GM12891 (cell line): ENCODE data around the gene RFNG.

ENCODE experiments used
- POLR2A ChIP-seq: IDR thresholded peaks from 2 replicates; pipeline ENCODE4 v1.6.1; 2011; ENCODE audit warnings: low read depth, low read length, control low read depth
- POLR2AphosphoS5 ChIP-seq: IDR thresholded peaks from 2 replicates; pipeline ENCODE4 v1.6.1; 2011; ENCODE audit warnings: low read depth, low read length, control low read depth
- POU2F2 ChIP-seq: IDR thresholded peaks from 2 replicates; pipeline ENCODE4 v1.6.1; 2011; ENCODE audit warnings: low read depth, mild to moderate bottlenecking, control low read depth, low read length, moderate library complexity
- TAF1 ChIP-seq: IDR thresholded peaks from 2 replicates; pipeline ENCODE4 v1.6.1; 2011; ENCODE audit warnings: low read depth, low read length, control low read depth

DNA sequence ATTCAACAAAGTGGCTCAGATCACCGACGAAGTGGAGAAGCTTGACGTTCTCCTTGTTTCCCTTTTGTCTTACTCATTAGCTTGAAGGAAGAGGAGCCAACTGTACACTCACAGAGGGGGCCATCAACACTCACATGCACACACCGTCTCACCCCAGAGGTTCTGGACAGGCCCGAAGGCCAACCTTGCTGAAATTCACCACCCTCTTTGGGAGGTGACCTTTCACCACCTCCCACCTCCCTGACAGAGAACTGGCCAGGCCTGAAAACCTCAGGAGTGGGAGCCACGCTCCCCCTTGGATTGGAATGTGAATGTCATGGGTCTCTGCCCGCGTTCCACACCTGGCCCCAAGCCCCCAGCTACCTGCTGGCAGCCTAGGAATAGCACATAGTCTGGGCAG is 16.1 kb downstream of the RFNG start:
- TF ChIP-seq POLR2AphosphoS5: no peak
- TF ChIP-seq POLR2A: no peak
- no peak for TF ChIP-seq TAF1
- TF ChIP-seq POU2F2: no peak
